Esophagus squamous epithelium (tissue), 5 donors: ENCODE data around the gene LARGE1. TPM values are rescaled to one million over a fixed set of nuclear protein-coding genes. Genes with fewer than 3 reads are reported as not detected.

Experiments
- DNase-seq: peaks from one replicate; lab custom pipeline; 2025; lab: John Stamatoyannopoulos, UW
- H3K27ac ChIP-seq, 4 donors: fragments of 200-600 bp; sonication (generic); one replicate each; pipeline ENCODE4 v1.5.1; 2016 to 2019; ENCODE audit warnings: mild to moderate bottlenecking in 1 of 4
- H3K27me3 ChIP-seq, 4 donors: fragments of 200-600 bp; sonication (generic); 1 replicate in 3 of 4; 2 replicates in 1 of 4; pipeline versions ENCODE4 v1.5.1 to v1.6.0; 2017 to 2021; ENCODE audit warnings: antibody characterized with exemption in 1 of 4
- H3K36me3 ChIP-seq, 3 donors: fragments of 200-600 bp; sonication (generic); one replicate each; pipeline ENCODE4 v1.5.1; 2016 to 2019
- H3K4me1 ChIP-seq, 3 donors: fragments of 200-600 bp; sonication (generic); one replicate each; pipeline ENCODE4 v1.5.1; 2017 to 2019
- H3K4me3 ChIP-seq, 4 donors: fragments of 200-600 bp; sonication (generic); 1 replicate in 3 of 4; 2 replicates in 1 of 4; pipeline ENCODE4 v1.5.1; 2016 to 2019; ENCODE audit warnings: mild to moderate bottlenecking in 2 of 4, moderate library complexity in 1 of 4
- H3K9me3 ChIP-seq, 3 donors: fragments of 200-600 bp; sonication (generic); one replicate each; pipeline ENCODE4 v1.5.1; 2016 to 2019
- CTCF ChIP-seq, 6 experiments: fragments of 450-650 bp in 4 of 6; fragments of 200-600 bp in 2 of 6; sonication (generic) in 2 of 6; IDR thresholded peaks; one replicate each; pipeline ENCODE4 v1.5.1; 2016 to 2019; ENCODE audit warnings: antibody characterized with exemption in 6 of 6, mild to moderate bottlenecking in 4 of 6, moderate library complexity in 4 of 6
- POLR2A ChIP-seq, 4 donors: fragments of 450-650 bp; IDR thresholded peaks; one replicate each; pipeline ENCODE4 v1.6.1; 2017; ENCODE audit warnings: antibody characterized with exemption in 4 of 4, mild to moderate bottlenecking in 4 of 4, moderate library complexity in 3 of 4
- WGBS, 2 donors: methylation state at CpG; one replicate each; pipeline ENCODE4 v1.1.5; 2018; 5-methylcytosine and 5-hydroxymethylcytosine counted together
- intact Hi-C: fragments of 100-400 bp; cut with DNase I; formaldehyde crosslinking; loops from one replicate; pipeline ENCODE4 v1.15.0; 2022
- total RNA-seq, 4 donors: library from RNA; depleted of rRNA; stranded (reverse); fragments of >200 nt; gene quantifications; one replicate each; pipeline ENCODE4 v1.1.0, GENCODE V29; 2016
- donor health status: DM: yes; HTN: yes; CAD: no.

The LARGE1 gene
- total RNA-seq, 4 donors from 2014 or later = 5.2 to 15.1 (median 6.6) TPM

GRCh38 chr22:33518405-33518804 lies 401.9 kb downstream of the LARGE1 start:
- DNase-seq = no peak
- WGBS, 2 donors = no CpG with 5 or more reads among the region's 7 CpGs

GRCh38 chr22:33515795-33516194 lies 404.5 kb downstream of the LARGE1 start:
- WGBS, 2 donors = 72 to 80% methylated on average over 7 to 8 of the region's 8 CpGs
- intact Hi-C loops = no loop called here
- H3K27me3 ChIP-seq = no peaks in the 10 kb centered on the region
- no peak overlapping the region for H3K4me3 ChIP-seq
- H3K27ac ChIP-seq = no peak overlapping the region
- TF ChIP-seq POLR2A (IDR thresholded peaks at IDR 0.05) (no peak), CTCF (IDR thresholded peaks at IDR 0.05) (no peak)
- H3K9me3 ChIP-seq = no peaks in the 10 kb centered on the region
- H3K4me1 ChIP-seq = peaks cover 0 to 18% (median 0%) of the 10 kb centered on the region in 3 donors
- DNase-seq = no peak
- no peaks in the 10 kb centered on the region for H3K36me3 ChIP-seq

More at GRCh38 chr22:33518405-33518804, 401.9 kb downstream of the LARGE1 start:
- Histone ChIP-seq H3K27ac (no peak overlapping the region), H3K4me1 (peaks cover 0 to 12% (median 0%) of the 10 kb centered on the region in 3 donors), H3K27me3 (no peaks in the 10 kb centered on the region), H3K4me3 (no peak overlapping the region), H3K36me3 (no peaks in the 10 kb centered on the region), H3K9me3 (no peaks in the 10 kb centered on the region)
- intact Hi-C loops = no loop called here
- TF ChIP-seq CTCF (IDR thresholded peaks at IDR 0.05) (no peak), POLR2A (IDR thresholded peaks at IDR 0.05) (no peak)

GRCh38 chr22:33513388-33514338 lies 406.6 kb downstream of the LARGE1 start:
- no peak for DNase-seq
- no peaks in the 10 kb centered on the region for H3K27me3 ChIP-seq
- H3K27ac ChIP-seq = no peak overlapping the region
- no peak overlapping the region for H3K4me3 ChIP-seq
- TF ChIP-seq POLR2A (IDR thresholded peaks at IDR 0.05) (no peak), CTCF (IDR thresholded peaks at IDR 0.05) (no peak)
- H3K36me3 ChIP-seq = no peaks in the 10 kb centered on the region
- 64 to 68% methylated on average over 7 of the region's 7 CpGs for WGBS, 2 donors
- peaks cover 0 to 8% (median 0%) of the 10 kb centered on the region in 3 donors for H3K4me1 ChIP-seq
- intact Hi-C loops = no loop called here
- H3K9me3 ChIP-seq = no peaks in the 10 kb centered on the region

GRCh38 chr22:33512908-33513307 lies 407.4 kb downstream of the LARGE1 start:
- peaks cover 0 to 6% (median 0%) of the 10 kb centered on the region in 3 donors for H3K4me1 ChIP-seq
- intact Hi-C loops = no loop called here
- TF ChIP-seq POLR2A (IDR thresholded peaks at IDR 0.05) (no peak), CTCF (IDR thresholded peaks at IDR 0.05) (no peak)
- no peak overlapping the region for H3K27ac ChIP-seq
- no peak overlapping the region for H3K4me3 ChIP-seq
- no peaks in the 10 kb centered on the region for H3K36me3 ChIP-seq
- no peak for DNase-seq
- no peaks in the 10 kb centered on the region for H3K9me3 ChIP-seq
- 28 to 58% methylated on average over 3 of the region's 3 CpGs for WGBS, 2 donors
- H3K27me3 ChIP-seq = no peaks in the 10 kb centered on the region

GRCh38 chr22:33510429-33510904 lies 409.8 kb downstream of the LARGE1 start:
- intact Hi-C loops = no loop called here
- Histone ChIP-seq H3K36me3 (no peaks in the 10 kb centered on the region), H3K9me3 (no peaks in the 10 kb centered on the region), H3K27ac (no peak overlapping the region), H3K4me3 (no peak overlapping the region), H3K4me1 (peaks cover 0 to 6% (median 0%) of the 10 kb centered on the region in 3 donors), H3K27me3 (no peaks in the 10 kb centered on the region)
- WGBS, 2 donors = 80 to 83% methylated on average over 5 of the region's 6 CpGs
- DNase-seq = no peak
- TF ChIP-seq POLR2A (IDR thresholded peaks at IDR 0.05) = no peak
- no peak for TF ChIP-seq CTCF (IDR thresholded peaks at IDR 0.05)
